HepG2 (cell line): ENCODE results near the gene PLIN4. TPM values are rescaled to one million over a fixed set of nuclear protein-coding genes. Genes with fewer than 3 reads are reported as not detected.

Source experiments
- ARNTL ChIP-seq: sonication (generic); formaldehyde crosslinking; IDR thresholded peaks from 2 replicates; pipeline ENCODE4 v1.4.0; 2020; ENCODE audit warnings: mild to moderate bottlenecking, missing genetic modification reagents
- BORCS8-MEF2B ChIP-seq: sonication (generic); formaldehyde crosslinking; IDR thresholded peaks from 2 replicates; pipeline ENCODE4 v1.8.0; 2022; ENCODE audit warnings: mild to moderate bottlenecking, missing genetic modification reagents
- CHCHD3 ChIP-seq: sonication (generic); formaldehyde crosslinking; IDR thresholded peaks from 2 replicates; pipeline ENCODE4 v1.8.0; 2022; ENCODE audit warnings: mild to moderate bottlenecking, missing genetic modification reagents, moderate library complexity
- HNRNPH1 ChIP-seq: fragments of 200-400 bp; formaldehyde crosslinking; optimal IDR thresholded peaks from 2 replicates; pipeline ENCODE3; 2017; ENCODE audit warnings: mild to moderate bottlenecking, low read depth, low read length
- NCOR1 ChIP-seq: fragments of 200-600 bp; sonication (generic); IDR thresholded peaks from 2 replicates; pipeline ENCODE4 v1.7.0; 2017; ENCODE audit warnings: antibody characterized with exemption, low read length, borderline replicate concordance
- NFE2L2 ChIP-seq: fragments of 150-350 bp; IDR thresholded peaks from 2 replicates; pipeline ENCODE4 v1.6.1; 2014; ENCODE audit warnings: low read length
- PRMT3 ChIP-seq: sonication (generic); formaldehyde crosslinking; IDR thresholded peaks from 2 replicates; pipeline ENCODE4 v1.8.1; 2022; ENCODE audit warnings: low read depth, mild to moderate bottlenecking, moderate library complexity, missing genetic modification reagents, borderline replicate concordance
- SMC3 ChIP-seq: IDR thresholded peaks from 2 replicates; pipeline ENCODE4 v1.6.1; 2011; ENCODE audit warnings: low read length, improper control_type of control experiment
- SRF ChIP-seq: IDR thresholded peaks from 2 replicates; pipeline ENCODE4 v1.6.1; 2011; ENCODE audit warnings: mild to moderate bottlenecking, low read depth, low read length, moderate library complexity
- SRSF1 ChIP-seq: fragments of 200-400 bp; formaldehyde crosslinking; optimal IDR thresholded peaks from 2 replicates; pipeline ENCODE3; 2017; ENCODE audit warnings: mild to moderate bottlenecking, low read depth, low read length, moderate library complexity
- TEAD3 ChIP-seq: optimal IDR thresholded peaks from 2 replicates; pipeline ENCODE3; 2016; ENCODE audit warnings: borderline replicate concordance
- UBTF ChIP-seq: sonication (generic); formaldehyde crosslinking; IDR thresholded peaks from 2 replicates; pipeline ENCODE4 v1.4.0; 2020; ENCODE audit warnings: mild to moderate bottlenecking, missing genetic modification reagents
- ZBED4 ChIP-seq: sonication (generic); formaldehyde crosslinking; IDR thresholded peaks from 2 replicates; pipeline ENCODE4 v1.4.0; 2020; ENCODE audit warnings: missing genetic modification reagents, borderline replicate concordance
- ZNF160 ChIP-seq: sonication (generic); formaldehyde crosslinking; IDR thresholded peaks from 2 replicates; pipeline ENCODE4 v1.8.0; 2022; ENCODE audit warnings: mild to moderate bottlenecking, inconsistent platforms, missing genetic modification reagents
- ZNF235 ChIP-seq: sonication (generic); formaldehyde crosslinking; IDR thresholded peaks from 2 replicates; pipeline ENCODE4 v1.8.1; 2023; ENCODE audit warnings: mild to moderate bottlenecking, missing genetic modification reagents, borderline replicate concordance
- ZNF33B ChIP-seq: sonication (generic); formaldehyde crosslinking; IDR thresholded peaks from 2 replicates; pipeline ENCODE4 v1.5.1; 2020; ENCODE audit warnings: mild to moderate bottlenecking, missing genetic modification reagents
- ZNF512B ChIP-seq: sonication (generic); formaldehyde crosslinking; IDR thresholded peaks from 2 replicates; pipeline ENCODE4 v1.5.1; 2020; ENCODE audit warnings: missing genetic modification reagents, mild to moderate bottlenecking, borderline replicate concordance
- ZNF619 ChIP-seq: sonication (generic); formaldehyde crosslinking; IDR thresholded peaks from 2 replicates; pipeline ENCODE4 v1.4.0; 2020; ENCODE audit warnings: mild to moderate bottlenecking, missing genetic modification reagents
- ZNF781 ChIP-seq: sonication (generic); formaldehyde crosslinking; IDR thresholded peaks from 2 replicates; pipeline ENCODE4 v1.5.1; 2020; ENCODE audit warnings: borderline replicate concordance, mild to moderate bottlenecking, missing genetic modification reagents; ENCODE audit errors: not compliant biosample characterization
- ZNF878 ChIP-seq: sonication (generic); formaldehyde crosslinking; IDR thresholded peaks from 2 replicates; pipeline ENCODE4 v1.8.1; 2023; ENCODE audit warnings: mild to moderate bottlenecking, missing genetic modification reagents, moderate library complexity
- ZSCAN12 ChIP-seq: sonication (generic); formaldehyde crosslinking; IDR thresholded peaks from 2 replicates; pipeline ENCODE4 v1.9.0; 2021; ENCODE audit warnings: mild to moderate bottlenecking, missing genetic modification reagents
- polyA plus RNA-seq, 8 experiments: library from polyadenylated mRNA; depleted of rRNA in 3 of 8; stranded (reverse) in 7 of 8; unstranded in 1 of 8; fragments of >200 nt; fragmentation: Illumina TruSeq in 4 of 8; extraction: Trizol in 4 of 8; gene quantifications; 2 replicates each; pipeline versions ENCODE4 v1.2.1 to v1.2.3, GENCODE V29; 2011 to 2016; ENCODE audit warnings: low read depth in 4 of 8, missing spikeins in 1 of 8, mixed read lengths in 1 of 8; ENCODE audit not compliant: insufficient read depth in 1 of 8
- total RNA-seq, 5 experiments: library from RNA; depleted of rRNA; stranded (reverse); fragments of >200 nt; fragmentation: Illumina TruSeq; extraction: Trizol; gene quantifications; 2 replicates each; pipeline ENCODE4 v1.2.3, GENCODE V29; 2016; ENCODE audit warnings: low read depth in 1 of 5

Gene PLIN4
- total and polyA plus RNA-seq, 2 of the 13 experiments (the other 11 are each of a cell fraction or from before 2014, with no cell fraction given), result 1.1 to 1.3 TPM

GRCh38 chr19:4534836-4535658 is 16.8 kb upstream of the PLIN4 start, which contains the start of gene PLIN5 (continued):
- no peak for TF ChIP-seq ZNF235 (CRISPR knock-in tag)
- TF ChIP-seq UBTF (CRISPR knock-in tag), result no peak; the same call in 1 of the 2 replicates
- no peak for TF ChIP-seq NCOR1
- no peak for TF ChIP-seq NFE2L2
- no peak for TF ChIP-seq TEAD3 (CRISPR knock-in tag)
- no peak for TF ChIP-seq ZSCAN12
- TF ChIP-seq ARNTL, result no peak
- TF ChIP-seq ZNF160 (CRISPR knock-in tag), result no peak
- TF ChIP-seq HNRNPH1, result no peak
- TF ChIP-seq ZNF878 (CRISPR knock-in tag), result no peak
- TF ChIP-seq BORCS8-MEF2B (CRISPR knock-in tag), result no peak
- TF ChIP-seq SRF, result no peak
- TF ChIP-seq ZNF619 (CRISPR knock-in tag), result no peak
- no peak for TF ChIP-seq ZNF512B (CRISPR knock-in tag)
- no peak; the same call in 1 of the 2 replicates for TF ChIP-seq ZBED4 (CRISPR knock-in tag)
- no peak for TF ChIP-seq ZNF33B (CRISPR knock-in tag)
- TF ChIP-seq SRSF1, result peak; percentile 83
- TF ChIP-seq CHCHD3 (CRISPR knock-in tag), result no peak
- TF ChIP-seq PRMT3, result no peak
- no peak for TF ChIP-seq ZNF781 (CRISPR knock-in tag)
- TF ChIP-seq SMC3, result no peak
